HEK293T (cell line): ENCODE data around the gene FXN.

Experiments used
- BHLHE40 ChIP-seq: fragments of 450-650 bp; IDR thresholded peaks from 2 replicates; pipeline ENCODE4 v1.6.1; 2016; ENCODE audit warnings: mild to moderate bottlenecking, moderate library complexity, borderline replicate concordance
- ELF4 ChIP-seq: fragments of 450-650 bp; IDR thresholded peaks from 2 replicates; pipeline ENCODE4 v1.6.1; 2017; ENCODE audit warnings: antibody characterized with exemption
- FOXA1 ChIP-seq: fragments of 450-650 bp; IDR thresholded peaks from 2 replicates; pipeline ENCODE4 v1.6.1; 2016; ENCODE audit warnings: mild to moderate bottlenecking
- FOXK2 ChIP-seq: fragments of 450-650 bp; IDR thresholded peaks from 2 replicates; pipeline ENCODE4 v1.6.1; 2016; ENCODE audit warnings: mild to moderate bottlenecking
- FOXM1 ChIP-seq: fragments of 450-650 bp; IDR thresholded peaks from 2 replicates; pipeline ENCODE4 v1.6.1; 2017; ENCODE audit warnings: mild to moderate bottlenecking, borderline replicate concordance
- HDGF ChIP-seq: fragments of 450-650 bp; IDR thresholded peaks from 2 replicates; pipeline ENCODE4 v1.6.1; 2017; ENCODE audit warnings: antibody characterized with exemption, borderline replicate concordance
- L3MBTL2 ChIP-seq: fragments of 450-650 bp; conservative IDR thresholded peaks from 2 replicates; pipeline ENCODE4 v1.6.1; 2016; ENCODE audit warnings: mild to moderate bottlenecking
- SP1 ChIP-seq: fragments of 450-650 bp; IDR thresholded peaks from 2 replicates; pipeline ENCODE4 v1.6.1; 2017
- SUZ12 ChIP-seq: fragments of 450-650 bp; IDR thresholded peaks from 2 replicates; pipeline ENCODE4 v1.6.1; 2016; ENCODE audit warnings: mild to moderate bottlenecking
- TARDBP ChIP-seq: fragments of 450-650 bp; IDR thresholded peaks from 2 replicates; pipeline ENCODE4 v1.6.1; 2016
- ZNF384 ChIP-seq: fragments of 450-650 bp; IDR thresholded peaks from 2 replicates; pipeline ENCODE4 v1.6.1; 2016

DNA sequence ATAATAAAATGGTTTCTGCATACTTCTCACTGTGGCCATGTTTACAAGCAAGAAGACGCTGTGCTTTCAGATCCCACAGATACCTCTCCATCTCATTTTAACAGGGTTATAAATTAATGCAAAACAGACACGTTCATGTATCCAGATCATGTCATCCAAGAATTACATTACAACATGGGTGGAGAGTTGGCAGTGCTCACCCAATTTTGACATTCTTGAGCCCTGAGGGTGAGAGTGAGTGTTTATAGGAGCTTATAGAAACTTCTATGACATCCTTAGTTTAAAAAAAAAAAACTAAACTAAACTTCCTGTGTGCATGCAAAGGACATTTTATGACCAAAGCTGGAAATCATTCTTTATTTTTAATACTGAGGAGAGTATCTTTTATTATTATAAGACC is 30.7 kb upstream of the FXN start:
- no peak for TF ChIP-seq BHLHE40
- TF ChIP-seq FOXA1: no peak
- TF ChIP-seq SUZ12: no peak
- TF ChIP-seq SP1: no peak
- no peak for TF ChIP-seq ELF4
- no peak for TF ChIP-seq FOXK2
- no peak for TF ChIP-seq TARDBP
- TF ChIP-seq FOXM1: no peak
- TF ChIP-seq HDGF: no peak
- TF ChIP-seq ZNF384: no peak
- no peak for TF ChIP-seq L3MBTL2
